Measurements from ENCODE around the gene CLNK.

CLNK gene

GRCh38 chr4:10495651-10496050 lies 188.9 kb downstream of the CLNK start:
- no peak for DNase-seq

GRCh38 chr4:10492464-10492863 lies 192.1 kb downstream of the CLNK start:
- no peak for DNase-seq

DNA sequence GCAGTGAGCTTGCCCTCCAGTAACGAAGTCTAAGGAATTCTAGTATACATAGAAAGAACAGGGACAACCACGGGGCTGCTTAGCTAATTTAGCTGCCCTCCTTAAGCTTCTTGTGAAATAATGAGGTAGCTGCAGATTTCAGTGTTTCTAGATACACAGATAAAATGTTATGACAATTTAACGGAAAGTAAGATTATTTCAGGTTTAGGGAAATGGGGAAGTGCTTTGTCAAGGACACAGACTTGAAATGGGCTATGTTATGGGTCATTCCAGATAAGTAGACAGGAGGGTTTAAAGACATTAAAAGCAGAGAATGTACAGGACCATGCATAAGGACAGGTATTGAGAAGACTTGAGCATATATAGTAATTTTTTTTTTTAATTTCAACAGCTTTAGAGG lies 193.2 kb downstream of the CLNK start:
- no peak for DNase-seq

DNA sequence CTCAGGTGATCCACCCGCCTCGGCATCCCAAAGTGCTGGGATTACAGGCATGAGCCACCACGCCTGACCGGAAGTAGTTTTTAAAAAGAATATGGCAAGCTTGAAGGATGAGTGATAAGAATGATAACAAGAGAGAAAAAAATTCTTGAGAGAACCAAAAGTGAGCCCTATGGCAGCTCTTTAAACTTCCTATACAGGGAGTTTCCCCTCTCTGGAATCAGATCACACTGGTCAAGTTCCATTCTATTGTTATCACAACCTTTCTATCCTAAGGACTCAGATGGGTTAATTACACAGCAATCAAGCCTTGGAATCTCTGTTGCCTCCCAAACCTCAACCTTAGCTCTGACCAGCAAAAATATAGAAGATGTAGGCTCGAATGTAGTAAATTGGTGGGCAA lies 193.6 kb downstream of the CLNK start:
- DNase-seq: no peak

DNA sequence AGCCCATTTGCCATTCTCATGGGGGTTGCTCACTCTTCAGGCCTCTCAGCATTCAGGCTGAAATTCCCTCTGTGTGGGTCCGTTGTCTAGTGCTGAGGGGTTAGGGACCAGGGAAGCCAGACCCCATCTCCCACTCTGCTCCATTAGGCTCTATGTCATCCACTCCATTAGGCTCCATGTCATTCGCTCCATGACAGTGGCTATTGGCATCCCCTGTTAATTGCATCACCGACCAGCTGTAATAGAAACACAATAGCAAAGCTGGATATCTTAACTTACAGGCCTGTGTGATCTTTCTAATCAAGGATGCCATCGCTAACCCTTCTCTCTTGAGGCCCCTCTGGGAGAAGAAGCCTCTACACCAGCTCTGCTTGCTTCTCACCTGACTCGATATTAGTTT lies 201.7 kb downstream of the CLNK start:
- DNase-seq: no peak

GRCh38 chr4:10480616-10481015 lies 204.0 kb downstream of the CLNK start:
- DNase-seq: no peak

- no peak for DNase-seq
Measured at GRCh38 chr4:10478621-10479020, 205.9 kb downstream of the CLNK start.

- no peak for DNase-seq
Measured at GRCh38 chr4:10470505-10470904, 214.1 kb downstream of the CLNK start.

GRCh38 chr4:10466161-10466560 lies 218.4 kb downstream of the CLNK start:
- no peak for DNase-seq

GRCh38 chr4:10462876-10463275 lies 221.7 kb downstream of the CLNK start:
- no peak for DNase-seq

DNA sequence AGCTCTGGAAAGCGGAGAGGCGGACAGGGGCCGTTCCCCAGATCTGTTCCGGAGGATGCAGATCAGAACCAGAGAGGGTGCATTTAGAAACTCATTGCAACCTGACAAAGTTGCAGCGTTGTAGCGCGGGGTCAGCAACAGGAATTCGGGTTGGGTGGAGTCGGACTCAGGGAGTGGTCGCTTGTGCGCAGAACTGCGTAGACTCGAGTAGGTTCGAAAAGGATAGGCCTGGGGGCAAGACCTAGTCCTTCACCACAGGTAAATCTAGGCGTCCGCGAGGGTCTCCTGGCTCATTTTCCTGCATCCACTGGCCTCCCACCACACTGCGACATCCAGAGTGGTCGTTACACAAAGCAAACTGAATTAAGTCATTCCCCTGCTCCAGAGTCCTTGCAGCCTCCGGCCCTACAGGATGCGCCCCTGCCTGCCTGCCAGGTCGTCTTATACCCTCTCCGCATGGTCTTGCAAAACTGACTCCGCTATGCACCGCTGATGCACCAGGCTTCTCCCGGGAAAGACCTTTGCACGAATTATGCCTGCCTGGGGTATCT lies 222.6 kb downstream of the CLNK start:
- DNase-seq: no peak

DNA sequence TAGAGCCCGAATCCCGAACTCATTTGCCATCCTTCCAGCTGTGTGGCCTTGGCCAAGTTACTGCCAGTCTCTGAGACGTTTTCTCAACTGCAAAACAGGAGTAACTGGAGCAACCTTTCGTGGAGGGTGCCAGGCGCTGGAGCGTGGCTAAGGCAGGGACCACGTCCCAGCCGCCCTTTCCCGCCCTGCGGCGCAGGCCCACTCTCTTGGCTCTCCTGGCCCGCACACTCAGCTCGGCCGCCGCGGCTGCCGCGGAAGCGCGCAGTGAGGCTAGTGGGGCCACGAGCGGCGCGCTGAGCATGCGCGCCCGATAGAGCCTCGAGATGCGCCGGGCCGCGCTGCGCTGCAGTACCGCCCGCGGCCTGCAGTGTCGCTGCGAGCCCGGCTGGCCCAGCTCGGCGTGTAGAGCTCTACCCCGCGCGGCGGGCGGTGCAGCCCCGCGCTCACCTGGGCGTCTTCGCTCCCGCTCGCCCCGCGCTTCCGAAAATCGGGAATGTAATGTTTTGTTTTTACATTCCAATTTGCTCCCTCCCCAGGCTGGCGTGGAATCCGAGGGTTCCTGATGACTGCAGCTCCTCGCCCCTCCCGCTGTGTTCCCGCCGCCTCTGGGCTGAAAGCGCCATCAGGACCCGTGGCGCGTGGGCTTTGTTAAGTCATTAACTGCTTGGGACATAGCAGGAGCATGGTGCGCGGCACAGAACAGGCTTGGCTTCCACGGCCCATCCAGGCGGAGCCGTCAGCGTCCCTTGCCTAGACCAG lies 223.3 kb downstream of the CLNK start:
- DNase-seq: peak; percentile 25

GRCh38 chr4:10460313-10461047 lies 224.1 kb downstream of the CLNK start:
- DNase-seq: no peak

DNA sequence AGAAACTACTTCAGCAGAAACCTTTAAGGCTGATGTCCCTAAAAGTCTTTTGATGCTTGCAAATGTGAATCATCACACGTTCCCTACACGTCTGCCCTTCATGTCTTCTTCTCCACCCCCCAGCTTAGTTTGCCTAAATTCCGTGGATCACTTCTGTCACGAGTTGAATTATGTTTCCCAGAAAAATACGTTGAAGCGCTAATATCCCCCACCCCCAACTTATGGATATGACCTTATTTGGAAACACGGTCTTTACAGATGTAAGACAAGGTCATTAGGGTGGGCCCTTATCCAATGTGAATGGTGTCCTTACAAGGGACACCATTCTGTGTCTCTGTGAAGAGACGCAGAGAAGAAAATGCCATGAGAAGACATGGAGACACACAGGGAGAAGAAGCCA lies 225.3 kb downstream of the CLNK start:
- no peak for DNase-seq

DNA sequence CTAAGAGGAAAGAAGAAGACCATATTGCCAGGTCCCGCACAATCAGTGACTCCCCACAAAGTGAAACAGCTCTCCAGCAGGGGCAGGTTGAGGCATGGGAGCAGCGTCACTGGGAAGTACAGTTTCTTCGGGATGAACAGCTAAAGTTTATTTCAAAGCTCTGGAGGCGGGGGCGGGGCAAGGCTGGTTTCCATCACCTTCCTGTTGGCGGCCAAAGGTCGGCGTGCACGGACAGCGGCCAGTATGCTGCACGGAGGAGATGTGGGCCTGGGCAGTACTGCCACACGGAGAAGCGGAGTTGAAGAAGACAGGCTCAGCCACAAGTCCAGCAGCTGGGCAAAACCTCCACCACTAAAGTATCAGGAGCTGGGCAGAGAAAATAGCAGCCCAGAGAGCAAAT lies 226.4 kb downstream of the CLNK start:
- no peak for DNase-seq

- DNase-seq: peak; percentile 25
Measured at GRCh38 chr4:10457255-10457801, 227.2 kb downstream of the CLNK start, which contains the start of gene ZNF518B. TSS of gene ZNF518B (minus strand) at chr4:10457426. CDS start at chr4:10446328, 11,098 bp downstream.

DNA sequence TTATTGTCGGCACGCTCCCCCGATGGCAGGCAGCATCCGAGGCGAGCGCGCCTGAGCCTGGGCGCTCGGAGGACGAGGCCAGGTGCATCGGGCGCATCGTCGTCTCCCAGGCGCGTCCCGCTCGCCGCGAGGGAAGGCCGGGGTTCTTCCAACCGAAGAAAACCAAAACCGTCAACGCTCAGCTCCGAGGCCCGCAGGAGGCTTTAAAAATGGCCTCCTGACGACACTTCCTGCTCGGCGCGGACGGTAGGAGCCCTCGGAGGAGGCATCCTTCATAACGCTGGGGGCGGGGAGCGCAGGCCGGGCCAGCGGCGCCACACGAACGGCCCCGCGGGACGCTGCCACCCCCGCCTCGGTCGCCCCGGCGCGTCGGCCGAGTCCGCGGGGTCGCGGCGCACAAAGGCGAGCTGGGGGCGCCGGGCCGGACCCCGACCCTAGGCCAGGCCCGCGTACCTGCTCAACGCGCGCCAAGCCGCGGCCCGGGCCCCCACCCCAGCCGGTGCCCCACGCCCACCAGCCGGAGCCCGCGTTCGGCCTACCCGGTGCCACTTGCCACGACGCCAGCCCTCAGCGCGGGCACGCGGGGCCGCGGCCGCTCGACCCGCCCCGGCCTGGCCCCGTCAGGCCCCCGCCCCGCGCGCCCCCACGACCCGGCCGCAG lies 227.8 kb downstream of the CLNK start:
- peak; percentile 26 for DNase-seq

GRCh38 chr4:10456260-10456594 lies 228.3 kb downstream of the CLNK start:
- DNase-seq: no peak

GRCh38 chr4:10455133-10455532 lies 229.4 kb downstream of the CLNK start:
- DNase-seq: no peak

DNA sequence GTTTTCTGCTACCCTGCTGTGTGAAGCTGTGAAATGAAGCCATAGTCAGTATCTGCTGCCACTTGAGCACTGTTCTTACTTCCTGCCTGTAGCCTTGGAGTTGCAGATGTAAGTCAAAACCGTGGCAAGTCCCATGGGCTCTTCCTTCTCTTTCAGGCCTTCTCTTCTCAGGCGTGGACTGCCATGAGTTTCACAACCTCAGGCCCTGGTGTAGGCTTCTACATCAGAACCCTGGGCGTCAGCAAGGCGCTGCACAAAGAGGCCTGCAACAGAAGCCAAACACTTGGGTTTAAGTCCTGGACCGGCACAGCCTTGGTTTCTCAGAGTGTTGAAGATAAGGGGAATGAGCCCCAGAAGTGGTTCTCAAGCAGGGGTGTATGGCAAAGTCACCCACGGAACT lies 229.8 kb downstream of the CLNK start:
- DNase-seq: no peak

GRCh38 chr4:10454121-10454520 lies 230.4 kb downstream of the CLNK start:
- DNase-seq: no peak

DNA sequence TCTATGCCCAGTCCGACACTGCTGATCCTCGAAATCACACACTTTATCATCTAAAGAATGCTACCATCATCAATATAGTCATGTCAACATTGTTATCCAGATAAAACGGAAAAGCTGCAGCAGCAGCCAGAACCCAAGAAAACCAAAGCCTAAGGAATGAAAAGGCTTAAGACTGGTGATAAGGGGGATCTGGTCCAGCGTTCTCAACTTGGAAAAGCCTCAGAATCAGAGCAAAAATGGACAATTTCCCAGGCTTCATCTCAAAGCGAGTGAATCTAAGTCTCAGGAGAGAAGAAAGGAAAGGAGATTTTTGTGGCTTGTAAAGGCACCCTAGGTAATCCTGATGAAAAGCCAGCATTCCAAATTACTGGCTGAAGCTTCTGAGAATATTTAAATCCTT lies 235.6 kb downstream of the CLNK start:
- no peak for DNase-seq

DNA sequence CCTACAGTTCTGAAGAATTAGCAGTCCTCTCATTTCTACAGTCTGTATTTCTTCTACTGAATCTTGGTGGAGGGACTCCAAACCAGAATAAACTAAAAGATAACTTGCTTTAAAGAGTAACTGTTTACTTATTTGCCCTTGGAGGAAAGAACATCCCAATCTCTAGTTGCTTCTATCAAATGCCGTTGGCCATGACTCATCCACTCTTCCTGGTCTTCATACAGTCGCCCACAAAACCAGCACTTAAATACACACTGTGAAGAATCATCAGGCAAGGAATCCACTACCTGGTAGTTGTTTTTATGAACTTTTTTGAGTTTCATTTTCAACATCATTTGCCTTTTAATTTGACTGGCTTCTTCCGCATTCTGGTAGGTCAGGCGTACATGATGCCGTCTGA lies 241.6 kb downstream of the CLNK start:
- DNase-seq: no peak

- no peak for DNase-seq
Measured at GRCh38 chr4:10441512-10441911, 243.1 kb downstream of the CLNK start.
